SK-N-MC (cell line): Measurements from ENCODE around the gene HELB.

Experiments
- EZH2 ChIP-seq: fragments of 200-600 bp; sonication (generic); IDR thresholded peaks from one replicate; pipeline ENCODE4 v1.6.1; 2017; ENCODE audit warnings: antibody characterized with exemption
- FOXP2 ChIP-seq: optimal IDR thresholded peaks from 2 replicates; pipeline ENCODE3; 2011; ENCODE audit warnings: mild to moderate bottlenecking, moderate library complexity; ENCODE audit not compliant: insufficient read depth; ENCODE audit errors: extremely low read length, control extremely low read depth
- POLR2AphosphoS5 ChIP-seq: IDR thresholded peaks from 2 replicates; pipeline ENCODE4 v1.6.1; 2012; ENCODE audit warnings: mild to moderate bottlenecking, low read depth, low read length, borderline replicate concordance

- TF ChIP-seq POLR2AphosphoS5 (no peak), EZH2 (no peak), FOXP2 (no peak)
Observed at GRCh38 chr12:66345956-66346355, 43.7 kb downstream of the HELB start.
